ENCODE measurements around the gene EPG5.

DNA sequence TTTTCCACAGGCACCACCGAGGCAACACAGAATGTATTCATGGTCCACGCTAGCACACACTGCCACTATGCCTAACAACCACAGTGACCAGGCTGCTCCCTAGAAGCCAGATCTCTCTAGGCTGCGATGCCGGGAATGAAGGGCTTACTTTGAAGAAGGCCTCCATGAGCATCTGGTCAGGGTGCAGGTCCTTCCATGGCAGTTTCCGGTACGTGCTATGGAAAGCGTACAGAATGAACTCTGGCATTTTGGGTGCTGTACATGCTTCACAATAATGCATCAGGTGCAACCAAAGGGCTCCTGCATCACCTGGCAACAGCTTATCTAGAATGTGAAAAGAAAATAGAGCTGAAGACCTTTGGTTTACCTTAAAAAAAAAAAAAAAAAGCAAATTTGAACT lies 96.7 kb downstream of the EPG5 start:
- TF ChIP-seq, protein P1, sequence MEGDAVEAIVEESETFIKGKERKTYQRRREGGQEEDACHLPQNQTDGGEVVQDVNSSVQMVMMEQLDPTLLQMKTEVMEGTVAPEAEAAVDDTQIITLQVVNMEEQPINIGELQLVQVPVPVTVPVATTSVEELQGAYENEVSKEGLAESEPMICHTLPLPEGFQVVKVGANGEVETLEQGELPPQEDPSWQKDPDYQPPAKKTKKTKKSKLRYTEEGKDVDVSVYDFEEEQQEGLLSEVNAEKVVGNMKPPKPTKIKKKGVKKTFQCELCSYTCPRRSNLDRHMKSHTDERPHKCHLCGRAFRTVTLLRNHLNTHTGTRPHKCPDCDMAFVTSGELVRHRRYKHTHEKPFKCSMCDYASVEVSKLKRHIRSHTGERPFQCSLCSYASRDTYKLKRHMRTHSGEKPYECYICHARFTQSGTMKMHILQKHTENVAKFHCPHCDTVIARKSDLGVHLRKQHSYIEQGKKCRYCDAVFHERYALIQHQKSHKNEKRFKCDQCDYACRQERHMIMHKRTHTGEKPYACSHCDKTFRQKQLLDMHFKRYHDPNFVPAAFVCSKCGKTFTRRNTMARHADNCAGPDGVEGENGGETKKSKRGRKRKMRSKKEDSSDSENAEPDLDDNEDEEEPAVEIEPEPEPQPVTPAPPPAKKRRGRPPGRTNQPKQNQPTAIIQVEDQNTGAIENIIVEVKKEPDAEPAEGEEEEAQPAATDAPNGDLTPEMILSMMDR (IDR thresholded peaks at IDR 0.05; ENCODE audit: borderline replicate concordance, extremely low read depth, low read length, poor library complexity, severe bottlenecking) = no peak
- TF ChIP-seq EZH2 (IDR thresholded peaks at IDR 0.05; ENCODE audit: borderline replicate concordance, low read depth, low read length, severe bottlenecking) = no peak

Data from DND-41 (cell line).